Stimulated activated effector memory CD8-positive, alpha-beta T cell treated with anti-CD3 and anti-CD28 coated beads, Interleukin-12 subunit alpha, Interleukin-12 subunit beta, amount 100 ng/mL, for 72 hours (primary cell): Measurements from ENCODE around the gene TMPRSS11A.
A peak's percentile ranks its signal among the peaks of the same experiment; 100 is the strongest.

Experiments used
- ATAC-seq: fragments of 150-1000 bp; cut with Tn5 transposase; 2 replicates; pipeline ENCODE4 v1.10.0; 2021
- DNase-seq, 2 donors: peaks; one replicate each; pipeline ENCODE4 v3.0.0; 2021 to 2022; ENCODE audit warnings: low spot score in 2 of 2
- H3K27ac Mint-ChIP-seq: one replicate; pipeline ENCODE4 v1.8.0; 2022; ENCODE audit warnings: mild to moderate bottlenecking, mixed read lengths
- H3K36me3 Mint-ChIP-seq: one replicate; pipeline ENCODE4 v1.8.0; 2022; ENCODE audit warnings: mild to moderate bottlenecking, mixed read lengths
- H3K4me1 Mint-ChIP-seq: one replicate; pipeline ENCODE4 v1.8.0; 2022; ENCODE audit warnings: mixed read lengths
- H3K4me3 Mint-ChIP-seq: one replicate; pipeline ENCODE4 v1.8.0; 2022; ENCODE audit warnings: mild to moderate bottlenecking, mixed read lengths
- H3K9me3 Mint-ChIP-seq: one replicate; pipeline ENCODE4 v1.8.0; 2022; ENCODE audit warnings: mixed read lengths

TMPRSS11A gene

GRCh38 chr4:67896421-67897065, 66.8 kb downstream of the TMPRSS11A start:
- no peak for DNase-seq
- Mint-ChIP-seq H3K36me3 (no peaks in the 10 kb centered on the region), H3K9me3 (peaks cover 3% of the 10 kb centered on the region), H3K4me1 (no peaks in the 10 kb centered on the region), H3K4me3 (no peak overlapping the region), H3K27ac (no peak overlapping the region)
- peak; percentile 32 for ATAC-seq

- Mint-ChIP-seq H3K27ac (no peak overlapping the region), H3K4me3 (no peak overlapping the region), H3K9me3 (peaks cover 3% of the 10 kb centered on the region), H3K36me3 (no peaks in the 10 kb centered on the region), H3K4me1 (no peaks in the 10 kb centered on the region)
- no peak for DNase-seq
- ATAC-seq = no peak
Measured at GRCh38 chr4:67894659-67895058, 68.6 kb downstream of the TMPRSS11A start.

- no peak overlapping the region for H3K27ac Mint-ChIP-seq
- DNase-seq = no peak
- no peaks in the 10 kb centered on the region for H3K4me1 Mint-ChIP-seq
- no peak overlapping the region for H3K4me3 Mint-ChIP-seq
- H3K36me3 Mint-ChIP-seq = no peaks in the 10 kb centered on the region
- peaks cover 3% of the 10 kb centered on the region for H3K9me3 Mint-ChIP-seq
- ATAC-seq = no peak
Measured at GRCh38 chr4:67892905-67893304, 70.4 kb downstream of the TMPRSS11A start.

GRCh38 chr4:67892253-67892652, 71.0 kb downstream of the TMPRSS11A start:
- H3K4me1 Mint-ChIP-seq = no peaks in the 10 kb centered on the region
- H3K9me3 Mint-ChIP-seq = peaks cover 3% of the 10 kb centered on the region

GRCh38 chr4:67891645-67892044, 71.6 kb downstream of the TMPRSS11A start:
- ATAC-seq (no peak), DNase-seq (no peak)
- Mint-ChIP-seq H3K4me3 (no peak overlapping the region), H3K27ac (no peak overlapping the region), H3K9me3 (peaks cover 3% of the 10 kb centered on the region), H3K36me3 (no peaks in the 10 kb centered on the region), H3K4me1 (no peaks in the 10 kb centered on the region)

More at GRCh38 chr4:67892253-67892652, 71.0 kb downstream of the TMPRSS11A start:
- H3K36me3 Mint-ChIP-seq = no peaks in the 10 kb centered on the region
- ATAC-seq (no peak), DNase-seq (no peak)
- H3K27ac Mint-ChIP-seq = no peak overlapping the region
- H3K4me3 Mint-ChIP-seq = no peak overlapping the region

- H3K9me3 Mint-ChIP-seq = peaks cover 3% of the 10 kb centered on the region
- no peaks in the 10 kb centered on the region for H3K4me1 Mint-ChIP-seq
- DNase-seq = no peak
- H3K4me3 Mint-ChIP-seq = no peak overlapping the region
- no peaks in the 10 kb centered on the region for H3K36me3 Mint-ChIP-seq
- no peak overlapping the region for H3K27ac Mint-ChIP-seq
- ATAC-seq = no peak
Measured at GRCh38 chr4:67886281-67886680, 77.0 kb downstream of the TMPRSS11A start.

- Mint-ChIP-seq H3K27ac (no peak overlapping the region), H3K36me3 (no peaks in the 10 kb centered on the region), H3K4me1 (no peaks in the 10 kb centered on the region), H3K4me3 (no peak overlapping the region), H3K9me3 (peaks cover 3% of the 10 kb centered on the region)
- ATAC-seq (no peak), DNase-seq (no peak)
Measured at GRCh38 chr4:67885762-67886161, 77.5 kb downstream of the TMPRSS11A start.

GRCh38 chr4:67884701-67885100, 78.6 kb downstream of the TMPRSS11A start:
- H3K27ac Mint-ChIP-seq = no peak overlapping the region
- H3K4me3 Mint-ChIP-seq = no peak overlapping the region
- ATAC-seq (no peak), DNase-seq (no peak)
- H3K36me3 Mint-ChIP-seq = no peaks in the 10 kb centered on the region
- peaks cover 3% of the 10 kb centered on the region for H3K9me3 Mint-ChIP-seq
- H3K4me1 Mint-ChIP-seq = no peaks in the 10 kb centered on the region

GRCh38 chr4:67883902-67884301, 79.4 kb downstream of the TMPRSS11A start, which contains the start of gene TMPRSS11D:
Gene TMPRSS11D (minus strand): TSS chr4:67884002. CDS start chr4:67883933, 69 bp downstream.
- Mint-ChIP-seq H3K27ac (no peak within 1 kb of the TSS), H3K36me3 (no peaks in the 10 kb centered on the region), H3K9me3 (peaks cover 5% of the 10 kb centered on the region), H3K4me3 (no peak within 1 kb of the TSS), H3K4me1 (no peaks in the 10 kb centered on the region)
- ATAC-seq = no peak
- no peak for DNase-seq

GRCh38 chr4:67883458-67883857, 79.8 kb downstream of the TMPRSS11A start:
- DNase-seq = no peak
- no peaks in the 10 kb centered on the region for H3K4me1 Mint-ChIP-seq
- no peak for ATAC-seq
- no peak overlapping the region for H3K27ac Mint-ChIP-seq
- H3K4me3 Mint-ChIP-seq = no peak overlapping the region
- no peaks in the 10 kb centered on the region for H3K36me3 Mint-ChIP-seq
- peaks cover 5% of the 10 kb centered on the region for H3K9me3 Mint-ChIP-seq

GRCh38 chr4:67880866-67881610, 82.3 kb downstream of the TMPRSS11A start:
- DNase-seq = no peak
- no peaks in the 10 kb centered on the region for H3K36me3 Mint-ChIP-seq
- H3K4me1 Mint-ChIP-seq = no peaks in the 10 kb centered on the region
- no peak overlapping the region for H3K27ac Mint-ChIP-seq
- H3K4me3 Mint-ChIP-seq = no peak overlapping the region
- H3K9me3 Mint-ChIP-seq = peaks cover 5% of the 10 kb centered on the region
- ATAC-seq = no peak

GRCh38 chr4:67879486-67879885, 83.8 kb downstream of the TMPRSS11A start:
- Mint-ChIP-seq H3K36me3 (no peaks in the 10 kb centered on the region), H3K4me1 (no peaks in the 10 kb centered on the region), H3K27ac (no peak overlapping the region), H3K9me3 (peaks cover 2% of the 10 kb centered on the region), H3K4me3 (no peak overlapping the region)
- DNase-seq (no peak), ATAC-seq (no peak)

GRCh38 chr4:67877086-67877485, 86.2 kb downstream of the TMPRSS11A start:
- Mint-ChIP-seq H3K4me3 (no peak overlapping the region), H3K4me1 (no peaks in the 10 kb centered on the region), H3K27ac (no peak overlapping the region), H3K9me3 (peaks cover 2% of the 10 kb centered on the region), H3K36me3 (no peaks in the 10 kb centered on the region)
- ATAC-seq (no peak), DNase-seq (no peak)

- Mint-ChIP-seq H3K9me3 (peaks cover 7% of the 10 kb centered on the region), H3K4me1 (no peaks in the 10 kb centered on the region)
Measured at GRCh38 chr4:67874986-67875385, 88.3 kb downstream of the TMPRSS11A start.

GRCh38 chr4:67873116-67873515, 90.2 kb downstream of the TMPRSS11A start:
- Mint-ChIP-seq H3K4me3 (no peak overlapping the region), H3K4me1 (no peaks in the 10 kb centered on the region), H3K27ac (no peak overlapping the region), H3K9me3 (peaks cover 10% of the 10 kb centered on the region), H3K36me3 (no peaks in the 10 kb centered on the region)
- no peak for ATAC-seq
- DNase-seq = no peak

More at GRCh38 chr4:67874986-67875385, 88.3 kb downstream of the TMPRSS11A start:
- no peak for DNase-seq
- Mint-ChIP-seq H3K27ac (no peak overlapping the region), H3K36me3 (no peaks in the 10 kb centered on the region), H3K4me3 (no peak overlapping the region)
- no peak for ATAC-seq

- ATAC-seq (peak; percentile 65), DNase-seq (no peak)
- no peak overlapping the region for H3K27ac Mint-ChIP-seq
- no peak overlapping the region for H3K4me3 Mint-ChIP-seq
- H3K9me3 Mint-ChIP-seq = peaks cover 12% of the 10 kb centered on the region
- H3K36me3 Mint-ChIP-seq = no peaks in the 10 kb centered on the region
- H3K4me1 Mint-ChIP-seq = no peaks in the 10 kb centered on the region
Measured at GRCh38 chr4:67871867-67872266, 91.4 kb downstream of the TMPRSS11A start.
